Measurements from ENCODE around the gene CORO1A.

The CORO1A gene

GRCh38 chr16:30183233-30184095 is at the start of gene CORO1A:
TSS of gene CORO1A (plus strand) at chr16:30183602. CDS start at chr16:30185210, 1,608 bp downstream.
- FAIRE-seq, result no peak
- peak; percentile 85 for DNase-seq (ENCODE audit: insufficient read length, low spot score)
- TF ChIP-seq POLR2A (IDR thresholded peaks at IDR 0.05; ENCODE audit: low read depth, low read length), result 0 out of 2 replicates have a peak, but pooled peaks have one; percentile 39

DNA sequence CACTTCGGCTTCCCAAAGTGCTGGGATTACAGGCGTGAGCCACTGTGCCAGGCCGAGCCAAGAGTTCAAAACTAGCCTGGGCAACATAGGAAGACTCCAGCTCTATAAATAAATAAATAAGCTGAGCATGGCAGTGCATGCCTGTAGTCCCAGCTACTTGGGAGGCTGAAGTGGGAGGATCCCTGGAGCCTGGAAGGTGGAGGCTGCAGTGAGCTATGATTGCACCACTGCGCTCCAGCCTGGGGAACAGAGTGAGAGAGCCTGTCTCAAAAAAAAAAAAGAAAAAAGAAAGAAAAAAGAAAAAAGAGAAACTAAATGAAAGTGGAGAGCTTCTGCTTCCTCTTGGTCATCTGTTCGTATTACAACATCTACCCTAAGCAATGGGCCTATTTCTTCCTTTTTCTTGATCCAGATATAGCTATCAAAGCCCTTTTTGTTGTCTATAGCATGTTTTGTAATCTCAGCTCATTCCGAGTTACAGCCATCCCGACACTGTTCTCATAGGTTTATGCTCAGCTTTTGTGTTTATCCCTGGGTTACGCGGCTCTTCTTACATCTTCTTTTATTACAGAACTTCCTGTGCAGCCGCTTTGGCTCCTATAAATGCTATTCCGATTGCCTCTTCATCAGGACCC is 46.3 kb upstream of the CORO1A start:
- FAIRE-seq (no peak), DNase-seq (ENCODE audit: insufficient read length, low spot score) (no peak)
- no peak for TF ChIP-seq POLR2A (IDR thresholded peaks at IDR 0.05; ENCODE audit: low read depth, low read length)

GRCh38 chr16:30137897-30138296 is 45.5 kb upstream of the CORO1A start:
- TF ChIP-seq POLR2A (IDR thresholded peaks at IDR 0.05; ENCODE audit: low read depth, low read length), result no peak
- FAIRE-seq (no peak), DNase-seq (ENCODE audit: insufficient read length, low spot score) (no peak)

GRCh38 chr16:30139583-30140481 is 43.6 kb upstream of the CORO1A start:
- DNase-seq (ENCODE audit: insufficient read length, low spot score) (no peak), FAIRE-seq (no peak)
- no peak for TF ChIP-seq POLR2A (IDR thresholded peaks at IDR 0.05; ENCODE audit: low read depth, low read length)

GRCh38 chr16:30141750-30142149 is 41.7 kb upstream of the CORO1A start:
- DNase-seq (ENCODE audit: insufficient read length, low spot score), result no peak
- TF ChIP-seq POLR2A (IDR thresholded peaks at IDR 0.05; ENCODE audit: low read depth, low read length), result no peak
- no peak for FAIRE-seq

DNA sequence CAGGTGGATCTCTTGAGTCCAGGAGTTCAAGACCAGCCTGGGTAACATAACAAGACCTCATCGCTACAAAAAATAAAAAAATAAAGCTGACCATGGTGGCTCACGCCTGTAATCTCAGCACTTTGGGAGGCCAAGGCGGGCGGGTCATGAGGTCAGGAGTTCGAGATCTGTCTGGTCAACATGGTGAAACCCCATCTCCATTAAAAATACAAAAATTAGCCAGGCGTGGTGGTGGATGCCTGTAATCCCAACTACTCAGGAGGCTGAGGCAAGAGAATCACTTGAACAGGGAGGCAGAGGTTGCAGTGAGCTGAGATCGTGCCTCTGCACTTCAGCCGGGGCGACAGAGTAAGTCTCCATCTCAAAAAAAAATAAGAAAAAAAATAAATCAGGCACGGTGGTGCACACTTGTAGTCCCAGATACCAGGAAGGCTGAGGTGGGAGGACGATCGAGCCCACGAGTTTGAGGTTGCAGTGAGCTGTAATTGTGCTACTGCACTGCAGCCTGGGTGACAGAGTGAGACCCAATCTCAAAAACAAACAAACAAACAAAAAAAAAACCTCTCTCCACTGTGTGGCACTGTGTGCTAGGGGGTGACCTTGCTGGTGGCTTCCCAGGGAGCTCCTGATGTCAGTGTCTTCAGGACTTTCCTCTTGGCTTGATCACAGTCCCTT is 40.6 kb upstream of the CORO1A start:
- FAIRE-seq, result no peak
- no peak for DNase-seq (ENCODE audit: insufficient read length, low spot score)
- no peak for TF ChIP-seq POLR2A (IDR thresholded peaks at IDR 0.05; ENCODE audit: low read depth, low read length)

GRCh38 chr16:30143347-30143702 is 40.1 kb upstream of the CORO1A start:
- TF ChIP-seq POLR2A (IDR thresholded peaks at IDR 0.05; ENCODE audit: low read depth, low read length), result no peak
- FAIRE-seq, result no peak
- no peak for DNase-seq (ENCODE audit: insufficient read length, low spot score)

- DNase-seq (ENCODE audit: insufficient read length, low spot score), result no peak
- TF ChIP-seq POLR2A (IDR thresholded peaks at IDR 0.05; ENCODE audit: low read depth, low read length), result no peak
- no peak for FAIRE-seq
Observed at GRCh38 chr16:30144017-30144416, 39.4 kb upstream of the CORO1A start.

DNA sequence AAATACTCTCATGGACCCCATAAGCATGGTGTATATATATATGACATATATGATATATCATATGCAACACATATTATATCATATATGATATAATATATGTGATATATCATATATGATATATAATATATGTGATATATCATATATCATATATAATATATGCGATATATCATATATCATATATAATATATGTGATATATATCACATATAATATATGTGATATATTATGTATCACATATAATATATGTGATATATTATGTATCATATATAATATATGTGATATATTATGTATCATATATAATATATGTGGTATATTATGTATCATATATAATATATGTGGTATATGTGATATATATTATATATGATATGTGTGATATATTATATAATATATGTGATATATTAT is 38.5 kb upstream of the CORO1A start:
- FAIRE-seq (no peak), DNase-seq (ENCODE audit: insufficient read length, low spot score) (no peak)
- no peak for TF ChIP-seq POLR2A (IDR thresholded peaks at IDR 0.05; ENCODE audit: low read depth, low read length)

DNA sequence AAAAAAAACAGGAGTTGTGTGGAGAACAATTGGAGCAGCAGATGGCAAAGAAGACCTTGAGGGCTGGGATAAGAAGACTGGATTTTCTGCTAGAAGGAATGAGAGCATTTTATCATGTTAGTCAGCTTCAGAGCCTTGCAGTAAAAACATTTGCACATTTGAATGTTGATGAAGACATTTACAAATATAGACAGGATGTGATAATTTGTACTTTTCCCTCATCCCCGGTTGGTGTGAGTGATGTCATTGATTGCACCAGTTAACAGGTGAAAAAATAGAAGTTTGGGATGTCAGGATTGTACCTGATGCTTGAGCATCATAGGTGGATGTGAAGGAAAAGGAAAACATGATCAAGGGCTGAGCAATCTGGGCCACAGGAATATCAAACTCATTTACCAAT is 37.7 kb upstream of the CORO1A start:
- TF ChIP-seq POLR2A (IDR thresholded peaks at IDR 0.05; ENCODE audit: low read depth, low read length), result no peak
- DNase-seq (ENCODE audit: insufficient read length, low spot score) (no peak), FAIRE-seq (no peak)

GRCh38 chr16:30147843-30148510 is 35.4 kb upstream of the CORO1A start:
- DNase-seq (ENCODE audit: insufficient read length, low spot score) (no peak), FAIRE-seq (no peak)
- TF ChIP-seq POLR2A (IDR thresholded peaks at IDR 0.05; ENCODE audit: low read depth, low read length), result no peak

GRCh38 chr16:30149250-30149930 is 34.0 kb upstream of the CORO1A start:
- FAIRE-seq, result no peak
- TF ChIP-seq POLR2A (IDR thresholded peaks at IDR 0.05; ENCODE audit: low read depth, low read length), result no peak
- DNase-seq (ENCODE audit: insufficient read length, low spot score), result no peak

All from H54 (cell line).